UCSD-AML1 (cell line): ENCODE results near the gene RAD17.
"Not testable (repeated sequence)": the region's sequence is repeated elsewhere in the genome, so short reads cannot be mapped to it uniquely, and the experiment has no call there.

Source experiments
- DNase-seq: peaks from one replicate; lab custom pipeline; 2025; ENCODE audit not compliant: unreplicated experiment; lab: John Stamatoyannopoulos, UW

RAD17 gene

GRCh38 chr5:69372394-69372793 lies 2.8 kb downstream of the RAD17 start:
- no peak for DNase-seq

- DNase-seq, result no peak
These were observed 5.4 kb downstream of the RAD17 start for GRCh38 chr5:69374911-69375446.

GRCh38 chr5:69378376-69378775 lies 8.8 kb downstream of the RAD17 start:
- no peak for DNase-seq

- no peak for DNase-seq
These were observed 35.2 kb downstream of the RAD17 start for GRCh38 chr5:69404659-69405330.

GRCh38 chr5:69414885-69415583 lies 45.4 kb downstream of the RAD17 start, which contains the start of gene MARVELD2:
Gene MARVELD2 (plus strand): TSS chr5:69415116. CDS start chr5:69419386, 4,270 bp downstream.
- DNase-seq, result no peak

GRCh38 chr5:69415584-69415958 lies 46.0 kb downstream of the RAD17 start:
- no peak for DNase-seq

- no peak for DNase-seq
These were observed 46.6 kb downstream of the RAD17 start for GRCh38 chr5:69416180-69416579.

GRCh38 chr5:69416699-69417098 lies 47.1 kb downstream of the RAD17 start:
- no peak for DNase-seq

GRCh38 chr5:69418554-69418953 lies 48.9 kb downstream of the RAD17 start:
- no peak for DNase-seq

- no peak for DNase-seq
These were observed 62.0 kb downstream of the RAD17 start for GRCh38 chr5:69431424-69432303.

GRCh38 chr5:69432412-69433206 lies 63.0 kb downstream of the RAD17 start:
- no peak for DNase-seq

GRCh38 chr5:69435276-69435884 lies 65.8 kb downstream of the RAD17 start:
- not testable (repeated sequence) for DNase-seq

- no peak for DNase-seq
These were observed 74.6 kb downstream of the RAD17 start for GRCh38 chr5:69444127-69444754.

- no peak for DNase-seq
These were observed 79.9 kb downstream of the RAD17 start for GRCh38 chr5:69449511-69449910.

GRCh38 chr5:69450116-69450515 lies 80.5 kb downstream of the RAD17 start:
- no peak for DNase-seq

- DNase-seq, result not testable (repeated sequence)
These were observed 80.9 kb downstream of the RAD17 start for GRCh38 chr5:69450527-69450926.

- no peak for DNase-seq
These were observed 82.5 kb downstream of the RAD17 start for GRCh38 chr5:69451941-69452647.

GRCh38 chr5:69453487-69453886 lies 83.9 kb downstream of the RAD17 start:
- DNase-seq, result not testable (repeated sequence)
